NCI-H128 (cell line): Measurements from ENCODE around the gene CLTC.

ENCODE experiments used
- DNase-seq: peaks from one replicate; lab custom pipeline; 2025; ENCODE audit not compliant: unreplicated experiment; lab: John Stamatoyannopoulos, UW

The CLTC gene

DNA sequence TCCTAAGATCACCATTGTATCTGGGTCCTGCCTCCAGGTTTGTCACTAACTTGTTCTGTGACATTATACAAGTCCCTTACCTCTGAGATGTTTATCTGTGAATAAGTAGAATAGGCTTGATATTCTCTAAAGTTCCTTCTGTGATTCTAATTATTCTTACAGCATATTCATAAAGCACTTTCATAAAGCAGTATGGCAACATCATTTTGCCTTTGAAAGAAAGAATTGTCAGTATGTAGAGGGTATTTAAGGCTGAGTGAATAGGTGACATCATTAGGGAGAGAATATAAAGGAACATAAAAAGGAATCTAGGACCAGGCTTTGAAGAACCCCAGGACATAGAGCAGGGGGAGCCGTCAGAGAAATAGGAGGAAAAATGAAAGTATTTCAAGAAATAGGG, 103.3 kb downstream of the CLTC start:
- DNase-seq: no peak

DNA sequence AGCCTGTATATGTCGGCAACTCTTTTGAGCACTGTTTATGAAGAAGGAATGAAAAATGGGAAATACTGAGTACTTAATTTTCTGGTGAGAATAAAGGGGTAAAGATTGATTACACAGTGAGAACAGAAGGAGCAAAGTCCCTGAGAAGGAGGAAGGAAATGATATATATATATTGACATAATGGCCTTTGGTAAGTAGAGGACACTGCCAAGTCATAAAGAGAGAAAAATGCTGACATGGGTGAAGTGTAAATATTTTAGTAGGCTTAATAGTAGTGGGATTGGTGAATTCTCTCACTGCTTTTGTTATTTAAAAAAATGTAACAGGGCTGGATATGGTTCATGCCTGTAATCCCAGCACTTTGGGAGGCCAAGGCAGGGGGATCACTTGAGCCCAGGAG, 103.9 kb downstream of the CLTC start:
- no peak for DNase-seq

DNA sequence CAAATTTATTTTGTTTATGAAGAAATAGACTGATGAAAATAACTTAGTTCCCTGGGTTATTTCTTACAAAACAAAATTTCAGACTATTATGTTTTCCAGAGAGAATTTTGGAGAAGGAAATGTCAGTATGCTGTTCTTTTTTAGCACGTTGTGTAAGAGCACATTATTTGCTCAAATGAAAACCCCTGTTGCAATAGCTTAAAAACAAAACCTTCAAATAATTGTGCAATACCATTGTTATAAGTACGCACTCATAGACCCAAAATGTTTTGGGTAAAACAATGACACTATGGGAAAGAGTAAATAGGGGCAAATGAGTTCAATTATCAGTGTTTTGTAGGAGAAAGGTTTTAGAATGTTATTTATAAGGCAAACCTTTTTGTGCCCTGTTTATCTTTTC, 106.0 kb downstream of the CLTC start:
- DNase-seq: no peak

DNA sequence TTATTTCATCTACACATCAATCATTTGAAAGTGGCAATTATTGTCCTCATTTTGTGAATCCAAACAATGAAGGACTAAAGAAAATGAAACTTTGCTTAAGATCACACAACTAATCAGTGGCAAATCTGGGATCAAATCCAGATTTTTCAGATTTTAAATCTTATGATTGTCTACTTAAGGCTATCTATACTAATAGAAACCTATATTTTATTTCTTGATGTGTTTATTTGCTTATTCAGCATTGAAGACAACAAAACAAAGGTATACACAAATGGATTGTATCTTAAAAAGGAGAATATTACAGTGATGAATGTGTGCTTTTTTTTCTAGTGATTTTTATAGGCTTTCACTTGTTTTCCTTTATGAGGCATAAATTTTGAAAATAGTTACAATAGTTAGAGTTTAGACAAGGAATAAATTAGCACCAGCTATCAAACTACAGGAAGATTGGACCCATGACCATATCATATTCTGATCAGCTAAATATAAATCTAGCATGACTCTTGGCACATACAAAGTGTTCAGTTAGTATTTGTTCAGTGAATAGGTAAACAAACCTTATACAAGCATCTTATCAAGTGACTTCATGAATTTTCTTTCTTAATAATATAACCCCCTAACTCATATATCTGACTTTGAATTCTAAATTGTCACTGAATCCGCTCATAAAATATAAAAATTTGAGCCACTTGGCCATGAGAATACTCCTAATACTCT, 108.3 kb downstream of the CLTC start:
- DNase-seq: no peak

DNA sequence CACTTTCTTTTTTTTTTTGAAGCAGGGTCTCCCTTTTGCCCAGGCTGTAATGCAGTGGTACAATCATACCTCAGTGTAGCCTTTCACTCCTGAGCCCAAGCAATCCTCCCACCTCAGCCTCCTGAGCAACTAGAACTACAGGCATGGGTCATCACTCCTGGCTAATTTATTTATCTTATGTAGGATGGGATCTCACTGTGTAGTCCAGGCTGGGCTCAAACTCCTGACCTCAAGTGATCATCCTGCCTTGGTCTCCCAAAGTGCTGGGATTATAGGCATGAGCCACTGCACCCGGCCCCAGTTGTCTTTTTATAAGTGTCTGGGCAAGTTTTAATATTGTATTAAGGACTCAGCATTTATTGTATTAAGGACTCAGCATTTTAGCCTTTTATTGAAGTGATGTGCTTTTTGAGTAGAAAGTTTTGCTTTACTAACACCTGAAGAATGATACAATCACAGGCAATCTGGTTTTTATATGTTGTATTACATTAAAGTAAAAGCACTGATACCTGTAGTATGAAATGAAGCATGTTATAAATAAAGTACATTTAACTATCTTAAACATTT, 110.7 kb downstream of the CLTC start:
- DNase-seq: no peak

DNA sequence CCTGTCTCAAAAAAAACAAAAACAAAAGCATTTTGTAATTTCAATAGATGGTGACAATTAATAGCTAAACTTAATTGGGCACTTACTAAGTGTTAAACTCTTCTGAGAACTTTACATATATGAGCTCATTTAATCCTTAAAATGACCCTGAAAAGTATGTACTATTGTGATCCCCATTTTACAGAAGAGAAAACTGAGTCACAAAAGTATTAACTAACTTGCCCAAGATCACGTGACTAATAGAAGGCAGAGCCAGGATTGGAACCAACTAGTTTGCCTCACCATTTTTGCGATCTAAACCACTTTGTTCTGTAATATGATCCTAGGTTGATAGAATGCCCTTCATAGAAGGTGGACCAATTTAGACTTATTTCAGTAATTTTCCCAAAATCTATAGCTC, 114.0 kb downstream of the CLTC start:
- DNase-seq: no peak

DNA sequence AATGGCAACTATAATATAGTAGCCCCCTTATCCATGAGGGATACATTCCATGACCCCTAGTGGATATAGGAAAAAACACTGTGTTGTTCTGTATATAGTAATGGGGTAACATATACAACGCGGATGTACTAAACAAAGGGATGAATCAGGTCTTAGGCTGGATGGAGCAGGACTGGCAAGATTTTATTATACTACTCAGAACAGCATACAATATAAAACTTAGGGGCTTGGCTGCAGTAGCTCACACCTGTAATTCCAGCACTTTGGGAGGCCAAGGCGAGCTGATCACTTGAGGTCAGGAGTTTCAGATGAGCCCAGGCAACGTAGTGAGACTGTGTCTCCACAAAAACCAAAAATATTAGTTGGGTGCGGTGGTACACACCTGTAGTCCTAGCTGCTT, 114.5 kb downstream of the CLTC start:
- no peak for DNase-seq

DNA sequence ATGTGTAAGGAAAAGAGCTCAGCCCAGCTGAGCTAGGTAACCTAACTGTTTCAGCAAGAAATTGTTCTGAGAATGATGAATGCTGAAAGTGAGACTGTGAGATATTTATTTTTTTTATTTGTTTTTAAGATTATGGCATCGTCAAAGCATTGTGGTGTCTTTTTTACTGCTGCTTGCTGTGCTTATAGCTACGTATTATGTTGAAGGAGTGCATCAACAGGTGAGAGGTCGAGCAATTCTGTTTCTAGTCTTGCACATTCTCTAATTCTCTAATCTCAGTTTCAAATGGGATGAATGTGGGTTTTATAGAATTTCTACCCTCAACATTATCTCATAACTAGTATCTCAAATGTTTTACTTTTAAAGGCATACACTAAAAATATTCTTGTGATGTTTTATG, 117.6 kb downstream of the CLTC start:
- no peak for DNase-seq

DNA sequence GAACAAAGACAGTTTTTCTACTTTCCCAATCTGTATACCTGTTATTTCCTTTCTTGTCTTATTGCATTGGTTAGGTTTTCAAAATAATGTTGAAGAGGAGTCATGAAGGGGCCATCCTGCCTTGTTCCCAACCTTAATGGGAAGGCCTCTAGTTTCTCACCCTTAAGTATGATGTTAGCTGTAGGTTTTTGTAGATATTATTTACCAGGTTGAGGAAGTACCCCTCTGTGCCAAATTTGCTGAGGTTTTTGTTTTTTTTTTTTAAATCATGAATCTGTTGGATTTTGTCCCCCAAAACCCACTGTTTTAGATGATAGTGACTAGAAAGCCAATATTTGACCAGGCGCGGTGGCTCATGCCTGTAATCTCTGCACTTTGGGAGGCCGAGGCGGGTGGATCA, 124.1 kb downstream of the CLTC start:
- DNase-seq: no peak

DNA sequence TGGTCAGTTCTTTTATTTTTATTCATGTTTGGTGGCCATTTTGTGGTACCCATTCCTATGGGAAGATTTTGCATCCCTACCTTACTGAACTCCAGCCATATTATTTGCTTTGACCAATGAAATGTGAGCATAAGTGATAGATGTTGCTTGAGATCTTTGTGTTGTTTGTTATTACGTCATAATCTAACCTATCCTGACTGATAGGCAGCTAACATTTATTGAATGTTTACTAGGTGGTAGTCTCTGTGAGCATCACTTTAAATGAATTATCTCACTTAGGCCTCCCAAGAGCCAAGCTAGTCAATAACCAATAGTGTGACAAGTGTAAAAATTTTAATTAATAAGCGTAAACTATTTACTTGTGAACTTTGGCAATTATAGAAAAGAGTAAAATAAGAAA, 125.3 kb downstream of the CLTC start:
- no peak for DNase-seq
